Measurements from ENCODE around the gene NXPE2.
"Not testable (repeated sequence)": the region's sequence is repeated elsewhere in the genome, so short reads cannot be mapped to it uniquely, and the experiment has no call there.

NXPE2 gene

DNA sequence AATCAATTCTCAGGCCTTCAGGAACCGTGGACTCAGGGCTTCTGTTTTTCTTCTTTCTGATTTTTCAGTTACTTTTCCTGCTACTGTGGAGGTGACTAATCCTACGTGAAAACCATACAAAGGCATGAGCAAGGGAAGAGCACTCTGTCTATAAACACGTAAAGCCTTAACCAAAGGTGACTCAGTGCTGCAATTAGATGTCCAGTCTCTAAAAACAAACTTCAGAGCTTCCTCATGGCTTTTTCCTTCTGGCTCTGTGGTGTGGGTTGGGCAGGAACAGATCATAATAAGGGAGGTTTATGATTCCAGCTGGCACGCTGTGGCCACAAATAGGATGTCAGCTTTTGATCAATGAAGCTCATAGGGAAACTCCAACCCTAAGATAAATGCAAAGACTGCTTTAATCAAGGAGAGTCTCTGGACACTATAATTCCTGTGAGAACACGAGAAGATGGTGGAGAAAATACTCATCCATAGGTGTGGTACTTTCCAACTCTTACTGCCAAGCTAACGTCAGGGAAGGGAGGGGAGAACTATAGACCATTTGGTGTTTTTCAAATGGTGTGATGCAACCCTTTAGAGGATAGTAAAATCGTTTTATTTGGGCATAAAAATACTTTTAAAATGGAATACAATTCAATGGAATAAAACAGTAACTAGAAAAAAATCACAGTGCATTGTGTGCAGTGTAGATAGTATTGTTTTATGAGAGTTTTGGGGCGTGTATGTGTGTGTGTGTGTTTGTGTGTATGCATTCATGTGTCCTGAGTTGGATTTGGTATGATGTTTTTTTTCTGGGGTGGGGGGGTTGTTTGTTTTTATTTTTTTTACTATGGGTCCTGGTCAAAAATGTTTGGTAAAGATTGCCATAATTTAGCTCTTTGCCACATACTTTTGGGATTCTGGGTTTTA, at the start of gene NXPE2:
Gene NXPE2 (plus strand): TSS at position 403 of the 912 bp plus-strand sequence. CDS start 49 bp downstream, at position 452.
- DNase-seq, result no peak

- not testable (repeated sequence) for DNase-seq
Measured at GRCh38 chr11:114631445-114631965, 46.8 kb upstream of the NXPE2 start.

DNA sequence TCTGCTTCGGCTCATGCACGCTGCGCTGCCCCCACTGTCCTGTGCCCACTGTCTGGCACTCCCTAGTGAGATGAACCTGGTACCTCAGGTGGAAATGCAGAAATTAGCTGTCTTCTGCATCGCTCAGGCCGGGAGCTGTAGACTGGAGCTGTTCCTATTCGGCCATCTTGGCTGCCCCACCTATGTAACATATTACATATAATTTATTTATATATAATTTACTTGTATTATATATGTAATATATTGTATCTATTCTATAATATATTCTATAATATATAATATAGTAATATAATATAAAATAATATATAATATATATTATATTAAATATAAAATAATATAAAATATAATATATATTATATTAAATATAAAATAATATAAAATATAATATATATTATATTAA, 38.9 kb upstream of the NXPE2 start:
- not testable (repeated sequence) for DNase-seq

- no peak for DNase-seq
Measured at GRCh38 chr11:114650661-114651060, 27.7 kb upstream of the NXPE2 start.

DNA sequence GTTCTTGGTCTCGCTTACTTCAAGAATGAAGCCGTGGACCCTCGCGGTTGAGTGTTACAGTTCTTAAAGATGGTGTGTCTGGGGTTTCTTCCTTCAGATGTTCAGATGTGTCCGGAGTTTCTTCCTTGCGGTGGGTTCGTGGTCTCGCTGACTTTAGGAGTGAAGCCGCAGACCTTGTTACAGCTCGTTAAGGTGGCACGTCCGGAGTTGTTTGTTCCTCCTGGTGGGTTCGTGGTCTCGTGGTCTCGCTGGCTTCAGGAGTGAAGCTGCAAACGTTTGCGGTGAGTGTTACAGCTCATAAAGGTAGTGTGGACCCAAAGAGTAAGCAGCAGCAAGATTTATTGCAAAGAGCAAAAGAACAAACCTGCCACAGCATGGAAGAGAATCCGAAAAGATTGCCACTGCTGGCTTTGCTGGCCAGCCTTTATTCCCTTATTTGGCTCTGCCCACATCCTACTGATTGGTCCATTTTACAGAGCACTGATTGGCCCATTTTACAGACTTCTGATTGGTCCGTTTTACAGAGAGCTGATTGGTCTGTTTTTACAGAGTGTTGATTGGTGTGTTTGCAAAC, 27.1 kb upstream of the NXPE2 start:
- DNase-seq, result no peak

- no peak for DNase-seq
Measured at GRCh38 chr11:114653148-114653547, 25.2 kb upstream of the NXPE2 start.

DNA sequence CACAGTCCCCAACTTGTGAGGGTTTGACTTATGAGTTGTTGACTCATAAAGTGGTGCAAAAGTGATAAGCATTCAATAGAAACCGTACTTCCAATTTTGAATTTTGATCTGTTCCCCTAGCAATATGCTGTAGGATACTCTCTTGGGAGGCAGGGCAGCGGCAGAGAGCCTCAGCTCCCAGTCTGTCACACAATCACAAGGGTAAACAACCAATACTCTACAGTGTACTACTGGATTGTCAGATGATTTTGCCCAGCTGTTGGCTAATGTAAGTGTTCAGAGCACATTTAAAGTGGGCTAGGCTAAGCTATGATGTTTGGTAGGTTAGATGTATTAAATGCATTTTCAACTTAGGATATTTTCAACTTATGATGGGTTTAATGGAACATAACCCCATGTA, 13.7 kb upstream of the NXPE2 start:
- no peak for DNase-seq

GRCh38 chr11:114666760-114667159, 11.6 kb upstream of the NXPE2 start:
- DNase-seq, result no peak

GRCh38 chr11:114668109-114668508, 10.2 kb upstream of the NXPE2 start:
- no peak for DNase-seq

DNA sequence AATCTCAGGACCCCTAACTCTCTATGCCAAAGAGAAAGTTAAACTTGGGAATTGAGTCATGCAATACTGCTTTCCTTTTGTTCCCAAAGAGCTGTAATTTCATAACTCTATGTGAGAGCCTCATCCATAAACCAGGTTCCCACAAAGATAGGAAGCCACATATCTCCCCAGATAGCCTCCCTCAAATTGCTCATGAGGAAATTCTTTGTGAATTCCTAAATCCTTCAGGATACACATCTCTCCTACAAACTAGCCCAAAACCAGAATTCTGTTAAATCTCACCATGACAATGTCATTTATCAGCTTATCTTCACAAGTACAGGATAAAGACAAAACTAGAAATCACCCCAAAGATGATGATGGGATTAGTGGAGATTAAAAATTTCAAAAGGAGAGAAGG, 4.7 kb upstream of the NXPE2 start:
- no peak for DNase-seq

DNA sequence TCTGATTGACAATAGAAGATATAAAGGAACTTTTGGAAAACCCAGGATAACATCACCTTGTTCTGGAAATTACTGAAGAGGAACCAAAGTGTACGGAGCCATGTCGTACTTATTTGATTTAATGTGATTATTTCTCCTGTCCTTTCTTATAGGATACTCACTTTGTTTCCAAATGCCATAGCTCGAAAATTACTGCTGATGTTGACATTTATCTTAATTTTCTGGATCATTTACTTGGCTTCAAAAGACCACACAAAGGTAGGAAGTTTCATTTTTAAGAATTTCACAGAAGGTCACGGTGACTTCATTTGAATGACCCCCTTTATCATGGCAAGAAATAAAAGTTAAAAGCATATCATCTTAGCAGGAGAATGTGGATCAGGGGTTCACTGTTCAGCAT, 1.2 kb downstream of the NXPE2 start:
- DNase-seq, result no peak

DNA sequence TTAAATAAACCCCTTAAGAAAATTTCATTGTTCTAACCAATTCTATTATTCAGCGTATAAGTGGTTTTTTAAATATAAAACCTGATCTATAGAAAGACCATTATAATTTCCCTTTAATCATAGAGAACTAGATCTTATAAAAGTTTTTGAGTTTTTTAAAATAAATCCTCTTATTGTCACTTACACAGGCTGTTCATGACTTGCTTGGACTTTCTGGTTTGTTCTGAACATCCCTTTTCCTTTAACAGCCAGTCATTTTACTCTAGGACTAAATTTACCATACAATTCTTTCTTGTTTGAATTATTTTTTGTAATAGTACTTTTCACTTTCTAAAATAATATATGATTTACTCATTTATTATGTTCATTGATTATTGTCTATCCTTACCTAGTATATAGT, 4.7 kb downstream of the NXPE2 start:
- no peak for DNase-seq

GRCh38 chr11:114684636-114685035, 6.3 kb downstream of the NXPE2 start:
- DNase-seq, result no peak

GRCh38 chr11:114685097-114685496, 6.8 kb downstream of the NXPE2 start:
- DNase-seq, result no peak

GRCh38 chr11:114705280-114706024, 27.1 kb downstream of the NXPE2 start:
- no peak for DNase-seq

- DNase-seq, result no peak
Measured at GRCh38 chr11:114709960-114710359, 31.6 kb downstream of the NXPE2 start.

DNA sequence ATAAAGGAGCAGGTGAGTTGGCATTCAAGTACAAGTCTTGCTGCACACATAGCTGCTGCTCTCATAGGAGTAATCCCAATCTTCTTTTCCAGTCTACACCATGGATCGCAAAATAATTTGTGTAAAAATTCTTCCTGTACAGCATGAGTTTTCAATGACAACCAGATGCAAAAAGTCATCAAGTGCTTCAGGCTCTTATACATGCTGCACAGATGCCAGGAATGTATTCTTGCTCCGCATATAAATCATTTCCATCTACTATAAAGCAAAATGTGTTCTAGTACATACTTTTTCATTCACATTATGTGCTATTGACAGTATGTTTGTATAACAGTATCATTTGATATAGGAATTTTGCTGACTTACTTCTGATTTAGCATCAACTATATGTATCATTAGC, 35.4 kb downstream of the NXPE2 start:
- no peak for DNase-seq

DNA sequence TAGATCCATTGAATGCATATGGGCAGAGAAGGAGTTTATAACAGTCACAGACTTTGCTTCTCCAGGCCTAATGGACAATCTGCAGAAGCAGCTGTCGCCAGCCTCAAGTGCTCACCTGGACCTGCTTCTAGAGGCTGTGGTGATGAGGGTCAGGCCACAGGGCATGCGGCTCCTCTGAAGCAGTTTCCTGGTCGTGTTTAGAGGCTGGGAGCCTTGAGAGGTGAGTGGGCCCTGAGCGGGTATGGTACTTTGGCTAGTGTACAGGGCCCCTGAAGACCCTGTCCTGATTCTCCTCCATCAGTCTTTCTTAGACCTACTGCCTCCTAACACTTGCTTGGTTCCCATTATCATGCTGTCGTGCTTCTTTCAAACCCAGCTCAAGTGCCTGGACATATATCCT, 41.2 kb downstream of the NXPE2 start:
- DNase-seq, result no peak

- DNase-seq, result no peak
Measured at GRCh38 chr11:114724916-114725524, 46.7 kb downstream of the NXPE2 start.

- no peak for DNase-seq
Measured at GRCh38 chr11:114725623-114726022, 47.3 kb downstream of the NXPE2 start.

DNA sequence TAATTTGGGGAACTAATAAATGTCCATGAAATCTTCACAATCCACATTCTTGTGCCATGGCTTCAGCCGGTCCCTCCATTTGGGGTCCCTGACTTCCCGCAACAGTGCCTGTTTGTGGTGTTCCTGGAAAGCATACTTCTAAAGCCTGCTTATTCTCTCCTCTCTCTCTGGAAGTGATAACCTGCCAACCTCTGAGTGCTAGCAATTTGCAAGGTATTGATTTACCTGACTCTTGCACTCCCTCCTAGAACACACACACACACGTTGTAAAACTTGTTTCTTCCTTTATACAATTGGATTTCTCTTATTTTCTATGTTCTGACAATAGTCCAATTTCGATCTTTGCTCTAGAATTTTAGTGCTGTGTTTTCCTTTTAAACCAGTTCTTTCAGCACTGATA, 58.5 kb downstream of the NXPE2 start:
- DNase-seq, result no peak

- DNase-seq, result no peak
Measured at GRCh38 chr11:114738954-114739353, 60.6 kb downstream of the NXPE2 start.

DNA sequence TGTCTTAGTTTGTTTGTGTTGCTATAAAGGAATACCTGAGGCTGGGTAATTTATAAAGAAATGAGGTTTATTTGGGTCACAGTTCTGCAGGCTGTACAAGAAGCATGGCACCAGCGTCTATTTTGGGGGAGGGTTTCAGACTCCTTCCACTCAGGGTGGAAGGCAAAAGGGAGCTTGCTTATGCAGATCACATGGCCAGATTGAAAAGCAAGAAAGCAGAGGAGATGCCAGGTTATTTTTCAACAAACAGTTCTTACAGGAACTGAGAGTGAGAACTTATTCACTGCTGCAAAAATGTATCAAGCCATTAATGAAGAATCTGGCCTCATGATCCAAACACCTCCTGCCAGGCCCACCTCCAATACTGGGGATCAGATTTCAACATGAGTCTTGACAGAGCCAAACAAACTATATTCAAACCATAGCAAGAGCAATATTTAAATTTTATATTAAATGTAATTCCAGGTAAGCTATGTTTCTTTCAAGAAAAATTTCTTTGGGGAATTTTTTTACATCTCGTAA, 66.9 kb downstream of the NXPE2 start:
- DNase-seq, result no peak

Data from bone marrow (tissue), 2 donors.